Uterus (tissue), 2 donors: ENCODE measurements around the gene CHMP1A.

Source experiments
- CTCF ChIP-seq, 4 experiments: fragments of 200-600 bp in 2 of 4; fragments of 450-650 bp in 2 of 4; sonication (generic) in 2 of 4; IDR thresholded peaks; one replicate each; pipeline ENCODE4 v1.5.1; 2016 to 2019; ENCODE audit warnings: antibody characterized with exemption in 4 of 4, mild to moderate bottlenecking in 2 of 4, moderate library complexity in 1 of 4
- POLR2A ChIP-seq, 2 donors: fragments of 450-650 bp; IDR thresholded peaks; one replicate each; pipeline ENCODE4 v1.6.1; 2016; ENCODE audit warnings: antibody characterized with exemption in 2 of 2, mild to moderate bottlenecking in 1 of 2, moderate library complexity in 1 of 2

- no peak for TF ChIP-seq CTCF (IDR thresholded peaks at IDR 0.05)
- no peak for TF ChIP-seq POLR2A (IDR thresholded peaks at IDR 0.05)
Observed at GRCh38 chr16:89621698-89622409, 35.7 kb downstream of the CHMP1A start.
